Stimulated activated CD4-positive, alpha-beta T cell treated with anti-CD3 and anti-CD28 coated beads, TNF-alpha, amount 100 ng/mL, for 24 hours (primary cell): ENCODE data around the gene GOLGA8J.
"Not testable (repeated sequence)": the region's sequence is repeated elsewhere in the genome, so short reads cannot be mapped to it uniquely, and the experiment has no call there.

Experiments
- DNase-seq, 3 experiments: peaks; one replicate each; pipeline ENCODE4 v3.0.0-alpha.2; 2020; ENCODE audit warnings: low read depth in 3 of 3

Gene GOLGA8J

GRCh38 chr15:30082655-30083054 lies at the start of gene GOLGA8J:
TSS of gene GOLGA8J (plus strand) at chr15:30082955. CDS start at chr15:30083053, 98 bp downstream.
- not testable (repeated sequence) for DNase-seq

- no peak for DNase-seq
Observed at GRCh38 chr15:30033211-30033610, 49.5 kb upstream of the GOLGA8J start.

- DNase-seq = no peak
Observed at GRCh38 chr15:30033763-30034162, 49.0 kb upstream of the GOLGA8J start.

GRCh38 chr15:30036036-30036703 lies 46.6 kb upstream of the GOLGA8J start:
- no peak for DNase-seq

DNA sequence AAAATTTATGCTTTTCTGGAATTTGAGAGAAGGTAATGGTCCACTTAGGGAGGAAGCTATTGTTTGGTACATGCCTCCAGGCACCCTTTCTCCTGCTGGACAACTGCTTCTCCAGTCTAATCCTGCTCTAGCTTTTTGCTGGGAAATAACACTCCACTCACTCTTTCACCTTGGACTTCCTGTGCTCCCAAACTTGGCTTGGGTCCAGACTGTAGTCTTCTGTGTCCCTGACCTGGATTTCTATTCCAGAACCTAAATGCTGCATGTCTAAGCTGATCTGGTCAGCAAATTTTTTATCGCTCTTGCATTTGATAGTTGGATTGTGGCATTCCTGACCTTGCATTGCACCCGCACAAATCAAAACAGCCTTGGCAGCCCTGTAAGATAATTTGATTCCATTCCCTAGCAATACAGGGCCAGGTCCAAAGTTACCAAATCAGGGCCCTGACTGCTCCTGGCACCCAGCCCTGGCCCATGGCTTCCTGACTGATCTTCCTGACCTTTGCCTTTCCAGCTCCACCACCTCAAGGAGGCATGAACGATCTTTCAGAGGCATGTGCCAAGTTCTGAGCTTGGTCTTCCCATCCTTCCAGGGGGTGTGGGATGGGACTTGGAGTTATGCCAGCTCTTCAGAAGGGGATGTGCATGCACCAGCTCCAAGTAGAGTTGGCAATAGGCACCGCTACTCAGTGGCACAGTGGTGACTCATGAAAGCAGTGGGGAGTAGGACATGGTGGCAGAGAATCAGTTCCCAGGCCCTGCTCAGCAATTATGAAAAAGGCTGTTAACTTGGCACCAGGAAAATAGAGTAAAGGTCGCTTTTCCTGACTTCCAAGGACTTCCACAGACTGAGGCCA lies 43.9 kb upstream of the GOLGA8J start:
- DNase-seq = no peak

DNA sequence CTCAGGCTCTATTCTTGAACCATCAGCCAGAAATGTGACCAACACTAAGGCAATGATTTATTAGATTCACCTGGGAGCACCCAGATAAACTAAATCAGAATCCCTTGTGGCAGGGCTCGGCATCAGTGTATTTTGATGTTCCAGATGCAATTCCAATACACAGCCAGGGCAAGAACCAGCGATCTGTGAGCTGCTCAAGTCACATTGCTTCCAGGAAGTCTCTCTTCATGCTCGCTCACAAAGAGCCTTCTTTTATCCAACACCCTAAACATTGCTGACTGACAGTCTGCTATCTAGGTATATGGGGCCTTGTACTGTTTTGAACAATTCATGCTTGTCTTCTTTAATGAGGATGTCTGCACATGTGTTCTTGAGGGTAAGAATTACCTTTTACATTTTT lies 40.9 kb upstream of the GOLGA8J start:
- DNase-seq = no peak

DNA sequence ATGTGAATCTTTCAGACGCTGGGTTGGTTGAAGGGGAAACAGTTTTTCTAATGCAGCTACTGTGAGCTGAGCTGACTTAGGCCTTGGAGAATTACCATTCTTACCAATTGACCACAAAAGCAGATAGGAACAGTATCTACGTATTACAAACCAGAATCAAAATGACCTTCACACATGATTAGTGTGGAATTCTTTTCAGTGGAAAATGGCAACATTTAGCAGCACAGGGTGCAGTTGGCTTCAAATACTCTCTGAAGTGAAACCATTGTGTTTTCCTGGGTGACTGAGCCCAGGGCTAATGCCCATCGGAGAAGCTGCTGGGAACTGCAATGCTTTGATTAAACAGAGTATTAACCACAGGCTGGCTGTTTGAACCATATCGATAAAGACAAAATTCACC lies 40.2 kb upstream of the GOLGA8J start:
- no peak for DNase-seq

GRCh38 chr15:30043211-30043655 lies 39.5 kb upstream of the GOLGA8J start:
- DNase-seq = no peak

- no peak for DNase-seq
Observed at GRCh38 chr15:30044377-30044776, 38.4 kb upstream of the GOLGA8J start.

DNA sequence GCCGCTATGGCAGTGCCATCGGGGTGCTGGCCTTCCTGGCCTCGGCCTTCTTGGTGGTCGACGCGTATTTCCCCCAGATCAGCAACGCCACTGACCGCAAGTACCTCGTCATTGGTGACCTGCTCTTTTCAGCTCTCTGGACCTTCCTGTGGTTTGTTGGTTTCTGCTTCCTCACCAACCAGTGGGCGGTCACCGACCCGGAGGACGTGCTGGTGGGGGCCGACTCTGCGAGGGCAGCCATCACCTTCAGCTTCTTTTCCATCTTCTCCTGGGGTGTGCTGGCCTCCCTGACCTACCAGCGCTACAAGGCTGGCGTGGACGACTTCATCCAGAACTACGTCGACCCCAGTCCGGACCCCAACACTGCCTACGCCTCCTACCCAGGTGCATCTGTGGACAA lies 37.9 kb upstream of the GOLGA8J start:
- not testable (repeated sequence) for DNase-seq

DNA sequence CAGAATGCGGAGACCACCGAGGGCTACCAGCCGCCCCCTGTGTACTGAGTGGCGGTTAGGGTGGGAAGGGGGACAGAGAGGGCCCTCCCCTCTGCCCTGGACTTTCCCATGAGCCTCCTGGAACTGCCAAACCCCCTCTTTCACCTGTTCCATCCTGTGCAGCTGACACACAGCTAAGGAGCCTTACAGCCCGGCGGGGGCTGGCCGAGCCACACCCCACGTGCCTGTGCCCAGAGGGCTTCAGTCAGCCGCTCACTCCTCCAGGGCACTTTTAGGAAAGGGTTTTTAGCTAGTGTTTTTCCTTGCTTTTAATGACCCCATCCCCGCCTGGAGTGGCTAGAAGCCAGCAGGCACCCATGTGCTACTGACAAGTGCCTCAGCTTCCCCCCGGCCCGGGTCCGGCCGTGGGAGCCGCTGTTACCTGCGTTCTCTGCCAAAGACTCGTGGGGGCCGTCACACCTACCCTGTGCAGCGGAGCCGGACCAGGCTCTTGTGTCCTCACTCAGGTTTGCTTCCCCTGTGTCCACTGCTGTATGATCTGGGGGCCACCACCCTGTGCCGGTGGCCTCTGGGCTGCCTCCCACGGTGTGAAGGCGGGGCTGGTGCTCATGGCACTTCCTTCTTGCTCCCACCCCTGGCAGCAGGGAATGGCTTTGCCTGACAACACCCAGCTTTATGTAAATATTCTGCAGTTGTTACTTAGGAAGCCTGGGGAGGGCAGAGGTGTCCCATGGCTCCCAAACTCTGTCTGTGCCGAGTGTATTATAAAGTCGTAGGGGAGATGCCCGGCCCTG lies 37.3 kb upstream of the GOLGA8J start:
- not testable (repeated sequence) for DNase-seq

DNA sequence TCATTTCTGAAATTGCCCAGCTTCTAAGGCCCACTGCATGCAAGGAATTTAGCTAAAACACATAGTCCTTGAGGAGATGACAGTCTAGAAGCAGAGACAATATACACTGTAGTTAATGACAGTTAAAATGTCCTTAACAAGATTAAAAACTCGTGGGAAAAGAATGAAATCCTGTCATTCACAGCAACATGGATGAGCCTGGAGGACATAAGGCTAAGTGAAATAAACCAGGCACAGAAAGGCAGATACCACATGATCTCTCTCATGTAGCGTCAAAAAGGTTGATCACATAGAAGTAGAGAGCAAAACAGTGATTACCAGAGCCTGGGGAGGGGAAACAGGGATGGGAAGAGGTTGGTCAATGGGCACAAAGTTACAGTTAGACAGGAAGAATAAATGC lies 36.3 kb upstream of the GOLGA8J start:
- DNase-seq = no peak

DNA sequence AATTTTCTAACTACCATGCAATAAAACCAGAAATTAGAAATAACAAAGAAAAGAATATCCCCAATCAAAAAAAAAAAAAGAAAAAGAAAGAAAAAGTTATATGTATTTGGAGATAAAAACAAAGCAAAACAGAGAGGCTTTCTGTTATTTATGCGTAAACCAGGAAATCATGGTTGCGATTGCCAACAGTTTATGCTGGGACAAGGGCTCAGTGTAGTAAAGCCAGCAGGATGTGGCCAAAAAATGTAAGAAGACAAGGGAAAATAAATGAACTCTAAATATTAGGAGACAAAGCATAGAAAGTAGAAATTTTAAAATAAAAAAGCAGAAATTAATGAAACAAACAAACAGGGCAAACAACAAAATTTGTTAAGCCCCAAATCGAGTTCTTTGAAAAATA lies 27.2 kb upstream of the GOLGA8J start:
- no peak for DNase-seq

DNA sequence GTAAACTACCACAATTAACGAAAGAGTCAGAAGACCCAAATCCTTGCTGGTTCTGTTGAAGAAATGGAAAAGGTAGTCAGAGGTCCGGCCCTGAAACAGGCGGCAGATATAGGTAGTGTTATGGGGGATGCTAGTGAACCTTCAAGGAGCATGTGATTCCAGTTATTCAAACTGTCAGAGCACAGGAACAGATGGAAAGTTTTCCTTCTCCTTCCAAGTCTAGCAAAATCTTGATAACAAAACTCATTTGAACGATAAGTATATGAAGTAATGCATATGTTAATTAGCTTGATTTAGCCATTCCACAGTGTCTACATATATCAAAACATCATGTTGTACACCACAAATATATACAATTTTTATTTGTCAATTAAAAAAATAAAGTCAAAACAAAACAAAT lies 26.6 kb upstream of the GOLGA8J start:
- no peak for DNase-seq

- no peak for DNase-seq
Observed at GRCh38 chr15:30059771-30060170, 23.0 kb upstream of the GOLGA8J start.

- DNase-seq = no peak
Observed at GRCh38 chr15:30062881-30063280, 19.9 kb upstream of the GOLGA8J start.

DNA sequence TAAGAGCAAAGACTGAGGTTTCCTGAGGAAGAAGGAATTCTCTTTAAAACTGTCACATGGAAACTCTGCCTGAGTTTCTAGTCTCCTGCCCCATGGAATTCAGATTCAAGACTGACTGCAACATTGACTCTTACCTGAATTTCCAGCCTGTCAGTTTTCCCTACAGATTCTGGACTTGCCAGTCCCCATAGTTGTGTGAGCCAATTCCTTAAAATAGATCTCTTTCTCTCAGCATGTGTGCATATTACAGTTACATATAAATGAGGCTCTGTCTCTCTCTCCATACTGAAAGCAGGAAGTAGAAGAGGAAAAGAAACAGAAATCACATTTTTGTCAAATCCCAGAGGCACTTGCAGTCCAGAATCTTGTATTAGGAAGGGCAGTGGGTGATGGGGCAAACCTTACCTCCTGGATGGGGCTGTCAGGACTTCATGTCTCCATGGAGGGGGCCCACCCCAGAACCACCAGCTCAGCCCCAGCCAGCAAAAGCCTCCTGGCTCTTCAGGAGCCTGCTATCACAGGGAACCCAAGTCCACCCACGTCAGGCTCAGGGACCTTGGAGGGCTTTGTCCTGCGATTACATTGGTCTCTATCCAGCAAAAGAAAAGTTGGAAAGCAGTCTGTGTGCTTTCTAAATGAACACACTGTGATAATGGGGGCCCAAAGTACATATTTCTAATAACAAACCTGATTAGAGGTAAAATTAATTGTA lies 18.8 kb upstream of the GOLGA8J start:
- no peak for DNase-seq

DNA sequence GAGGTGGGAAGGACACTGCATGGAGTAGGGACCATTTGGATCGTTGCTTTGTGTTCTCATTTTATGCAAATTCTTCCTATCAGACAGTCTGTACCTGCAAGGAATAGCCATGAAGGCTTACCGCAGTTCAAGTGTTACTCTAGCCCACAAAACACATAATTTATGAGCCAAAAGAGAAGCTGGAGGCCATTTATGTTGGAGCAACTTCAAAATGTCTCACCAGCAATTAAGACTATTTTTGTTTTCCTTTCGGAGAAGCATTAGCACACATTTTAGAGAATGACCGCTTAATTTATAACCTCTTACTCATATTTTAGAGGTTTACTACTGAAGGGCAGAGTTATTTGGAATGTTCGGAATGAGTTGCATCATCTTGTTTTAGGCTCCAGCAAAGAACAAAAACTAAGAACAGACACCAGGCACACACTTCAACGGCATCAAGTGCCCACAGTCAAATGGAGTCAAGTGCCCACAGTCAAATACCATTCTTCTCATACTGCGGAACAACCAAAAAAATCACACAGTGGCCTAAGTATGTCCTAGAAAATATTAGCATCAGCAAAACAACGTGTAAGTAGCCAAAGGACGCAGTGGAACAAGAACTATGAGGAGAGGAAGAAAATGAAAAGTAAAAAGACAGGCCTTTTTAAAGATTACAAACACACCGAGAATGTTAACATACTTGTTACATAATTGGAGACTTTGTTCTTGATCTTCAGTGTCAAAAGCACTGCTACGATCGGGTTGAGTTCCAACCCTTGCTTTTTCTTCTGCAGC lies 17.5 kb upstream of the GOLGA8J start:
- no peak for DNase-seq

DNA sequence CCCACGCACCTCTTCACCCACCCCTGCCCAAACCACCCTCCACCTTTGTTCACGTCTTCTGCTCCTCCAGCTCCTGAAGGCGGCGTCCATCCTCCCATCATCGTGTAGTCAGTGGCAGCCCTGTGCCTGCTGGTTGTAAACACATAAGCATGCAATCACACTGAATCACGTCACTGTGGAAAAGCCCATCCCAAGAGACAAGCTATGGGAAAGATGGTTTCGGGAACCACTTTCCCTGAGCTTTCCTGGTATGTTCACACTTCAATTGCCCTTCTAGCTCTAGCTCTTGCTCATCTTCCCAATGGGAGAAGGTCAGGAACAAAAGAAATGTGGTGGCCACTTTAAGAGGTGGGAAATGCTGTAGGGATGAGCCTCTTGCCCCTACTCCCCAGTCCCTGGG lies 14.4 kb upstream of the GOLGA8J start:
- no peak for DNase-seq

GRCh38 chr15:30072630-30073029 lies 10.1 kb upstream of the GOLGA8J start:
- no peak for DNase-seq

GRCh38 chr15:30073915-30074314 lies 8.8 kb upstream of the GOLGA8J start:
- DNase-seq = no peak
